Umbilical cord (tissue), 2 donors: ENCODE data around the gene ARHGAP15. TPM values are rescaled to one million over a fixed set of nuclear protein-coding genes. Genes with fewer than 3 reads are reported as not detected.
A peak's percentile ranks its signal among the peaks of the same experiment; 100 is the strongest.

Source experiments
- DNase-seq: peaks from one replicate; pipeline ENCODE4 v3.0.0-alpha.2; 2015; ENCODE audit warnings: low spot score
- total RNA-seq: library from RNA; depleted of rRNA; stranded (reverse); fragments of >200 nt; gene quantifications from one replicate; pipeline ENCODE4 v1.2.3, GENCODE V29; 2014; ENCODE audit warnings: low replicate concordance; ENCODE audit not compliant: insufficient read depth

ARHGAP15 gene
- total RNA-seq, 1 donor from 2014 or later: 54.2 TPM

DNA sequence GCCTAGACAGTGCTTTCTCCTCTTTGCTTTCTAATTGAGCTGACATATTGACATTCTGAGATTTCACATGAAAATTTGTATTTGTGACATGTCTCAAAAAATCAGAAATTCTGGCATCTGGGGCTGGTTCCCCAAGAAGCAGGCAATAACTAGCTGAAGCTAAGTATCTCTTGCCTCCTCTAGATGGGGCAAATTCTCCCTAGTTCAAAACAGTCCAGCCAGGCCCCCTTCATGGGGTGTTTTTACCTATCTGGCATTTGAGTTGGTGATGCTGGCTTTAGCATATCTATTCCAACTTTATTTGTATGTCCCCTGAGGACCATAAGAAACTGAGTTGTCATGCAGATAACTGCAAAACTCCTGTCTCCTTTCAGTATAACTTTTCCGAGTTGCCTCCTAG is 39.9 kb downstream of the ARHGAP15 start:
- no peak for DNase-seq

DNA sequence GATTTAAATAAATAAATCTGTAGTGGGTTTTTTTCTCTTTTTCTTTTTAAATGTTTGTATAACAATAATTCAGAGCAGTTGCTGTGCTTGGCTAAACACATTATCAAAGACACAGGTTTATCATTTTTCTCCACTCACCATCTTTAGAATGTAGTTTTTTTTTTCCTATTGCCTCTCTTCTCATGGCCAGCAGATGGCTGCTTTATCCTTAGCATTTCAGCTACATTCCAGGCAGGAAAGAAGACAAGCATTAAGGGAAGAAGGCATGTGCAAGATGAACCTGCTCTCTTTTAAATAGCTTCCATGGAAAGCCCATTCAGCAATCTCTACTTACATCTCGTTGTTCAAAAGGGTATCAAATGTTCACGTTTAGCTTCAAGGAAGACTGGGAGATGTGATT is 42.6 kb downstream of the ARHGAP15 start:
- DNase-seq: peak; percentile 58

DNA sequence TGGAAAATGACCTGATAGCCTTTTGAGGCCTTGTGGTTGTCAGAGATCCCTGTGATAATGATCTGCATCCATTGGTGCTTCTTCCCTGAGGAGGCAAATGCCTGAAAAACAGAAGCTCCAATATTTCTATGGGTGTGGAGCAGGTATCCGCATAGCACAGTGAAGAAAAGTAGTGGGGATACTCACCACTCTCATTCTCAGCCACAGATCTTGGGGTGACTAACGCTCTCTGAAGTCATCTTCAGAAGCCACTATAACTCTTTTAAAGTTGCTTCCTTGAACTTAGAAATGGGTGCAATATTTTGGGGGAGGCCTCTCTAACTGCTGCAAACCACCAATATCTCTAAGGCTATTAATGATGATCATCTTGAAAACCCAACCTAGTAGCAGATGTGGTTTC is 46.2 kb downstream of the ARHGAP15 start:
- DNase-seq: no peak

DNA sequence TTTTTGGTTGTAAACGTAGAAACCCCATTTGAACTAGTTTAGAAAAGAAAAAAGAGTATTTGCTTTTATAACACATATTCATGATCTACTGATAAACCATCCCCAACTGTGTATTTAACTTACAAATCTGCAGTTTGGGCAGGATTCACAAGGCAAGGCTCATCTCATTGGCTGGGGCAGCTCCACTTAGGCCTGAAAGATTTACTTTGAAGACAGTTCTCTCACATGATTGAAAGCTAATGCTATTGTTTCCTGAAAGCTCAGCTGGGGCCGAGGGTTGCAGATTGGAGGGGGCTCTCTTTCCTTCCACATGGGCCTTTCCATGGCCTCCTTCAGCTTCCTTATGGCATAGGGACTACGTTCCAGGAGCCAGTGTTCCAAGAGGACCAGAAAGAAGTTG is 47.4 kb downstream of the ARHGAP15 start:
- no peak for DNase-seq

DNA sequence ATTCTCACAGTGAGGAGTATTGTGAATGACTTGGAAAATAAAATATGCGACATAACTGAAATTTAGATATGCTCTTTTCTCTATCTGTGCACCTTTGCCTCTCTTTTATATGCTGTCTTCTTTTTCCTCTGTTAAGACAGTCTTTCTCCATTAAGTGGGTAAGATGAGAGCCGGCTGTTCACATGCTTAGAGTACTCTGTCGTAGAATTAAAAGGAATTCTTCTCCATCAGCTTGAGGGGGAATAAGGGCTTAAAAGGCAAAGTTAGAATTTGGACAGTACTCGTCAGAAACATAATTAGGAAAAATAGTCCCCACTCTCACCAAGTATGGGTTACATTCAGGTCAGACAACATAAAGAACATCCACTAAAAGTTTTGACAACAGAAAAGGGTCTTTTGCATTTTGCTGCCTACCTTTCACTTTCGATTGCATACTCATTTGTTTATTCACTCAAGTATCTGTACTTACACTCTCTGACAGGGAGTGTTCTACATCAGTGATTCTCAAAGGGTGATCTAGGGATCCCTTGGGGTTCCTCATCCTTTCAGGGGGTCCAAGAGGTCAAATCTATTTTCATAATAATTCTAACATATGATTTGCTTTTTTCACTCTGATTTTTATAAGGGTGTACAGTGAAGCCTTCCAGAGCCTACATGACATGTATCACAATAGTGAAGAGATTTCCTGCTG is 48.0 kb downstream of the ARHGAP15 start:
- DNase-seq: peak; percentile 28

DNA sequence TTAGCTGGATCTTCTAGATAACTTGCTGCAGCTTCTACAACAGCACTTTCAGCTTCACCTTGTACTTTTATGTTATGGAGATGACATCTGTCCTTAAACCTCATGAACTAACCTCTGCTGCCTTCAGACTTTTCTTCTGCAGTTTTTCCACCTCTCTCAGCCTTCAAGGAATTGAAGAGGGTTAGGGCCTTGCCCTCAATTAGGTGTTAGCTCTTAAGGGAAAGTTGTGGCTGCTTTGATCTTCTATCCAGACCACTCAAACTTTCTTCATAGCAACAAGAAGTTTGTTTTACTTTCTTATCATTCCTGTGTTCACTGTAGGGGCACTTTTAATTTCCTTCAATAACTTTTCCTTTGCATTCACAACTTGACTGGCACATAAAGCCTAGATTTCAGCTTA is 52.3 kb downstream of the ARHGAP15 start:
- DNase-seq: no peak

DNA sequence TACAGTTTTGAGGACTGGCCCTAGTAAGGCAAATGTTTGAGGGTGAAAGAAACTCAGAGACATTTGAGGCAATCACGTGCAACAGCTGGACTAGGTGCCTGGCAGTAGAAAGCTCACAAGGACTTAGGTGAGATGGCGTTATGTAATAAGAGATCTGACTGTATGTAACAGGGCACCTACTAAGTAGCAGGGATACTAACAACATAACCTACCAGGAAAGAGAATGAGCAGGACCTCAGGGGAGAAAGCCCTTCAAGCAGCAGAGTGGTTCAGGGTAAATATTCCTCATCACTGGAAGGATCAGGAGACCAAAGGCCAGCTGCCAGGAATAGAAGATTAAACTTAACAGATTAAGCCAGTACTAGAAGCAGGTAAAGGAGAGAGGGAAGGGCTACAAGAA is 53.4 kb downstream of the ARHGAP15 start:
- DNase-seq: no peak

DNA sequence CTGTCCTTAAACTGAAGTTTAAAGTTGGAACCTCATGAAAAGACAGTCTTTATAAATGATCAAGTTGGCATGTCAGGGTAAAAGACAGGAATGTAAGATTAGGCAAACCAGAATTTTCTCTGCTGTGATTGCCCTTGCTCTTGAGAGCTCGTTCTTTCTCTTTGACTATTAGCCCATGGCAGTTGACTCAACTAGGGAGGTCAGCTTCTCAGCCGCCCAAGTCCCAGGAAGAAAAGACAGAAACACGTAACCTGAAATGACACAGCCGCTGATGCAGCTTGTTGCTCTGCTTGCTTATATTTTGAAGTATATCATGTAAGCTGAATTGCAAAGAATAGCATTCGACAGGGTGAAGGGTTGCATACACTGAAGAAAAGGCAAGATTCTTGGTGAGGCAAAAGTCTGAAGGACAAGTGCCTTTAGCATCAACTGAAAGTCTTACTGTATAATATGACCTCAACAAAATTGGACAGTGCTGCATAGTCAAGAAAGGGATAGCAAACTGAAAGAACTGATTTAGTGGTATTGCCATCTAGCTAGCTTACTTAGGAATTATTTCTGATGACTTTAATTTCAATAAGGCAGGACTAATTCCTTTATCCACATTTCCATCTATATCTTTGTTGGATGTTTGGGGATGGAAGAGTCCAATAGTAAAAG is 54.7 kb downstream of the ARHGAP15 start:
- no peak for DNase-seq

DNA sequence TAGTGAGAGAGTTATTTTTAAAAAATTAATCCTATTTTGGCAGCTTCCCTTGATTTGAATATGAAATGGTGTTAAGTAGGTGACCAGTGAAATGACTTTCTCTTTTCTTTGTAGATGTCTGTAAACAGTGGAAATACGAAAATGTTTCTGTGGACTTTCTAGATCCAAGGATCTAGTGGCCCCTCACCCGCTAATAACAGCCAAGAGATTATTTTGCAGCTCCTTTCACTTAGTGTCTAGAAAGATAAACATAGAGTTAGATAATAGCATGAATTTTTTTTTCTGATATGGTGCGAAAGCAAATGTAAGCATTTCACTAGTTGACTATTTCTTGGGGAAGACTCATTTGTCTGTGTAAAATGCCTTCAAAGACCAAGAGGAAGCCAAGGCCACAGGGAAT is 57.7 kb downstream of the ARHGAP15 start:
- DNase-seq: no peak

DNA sequence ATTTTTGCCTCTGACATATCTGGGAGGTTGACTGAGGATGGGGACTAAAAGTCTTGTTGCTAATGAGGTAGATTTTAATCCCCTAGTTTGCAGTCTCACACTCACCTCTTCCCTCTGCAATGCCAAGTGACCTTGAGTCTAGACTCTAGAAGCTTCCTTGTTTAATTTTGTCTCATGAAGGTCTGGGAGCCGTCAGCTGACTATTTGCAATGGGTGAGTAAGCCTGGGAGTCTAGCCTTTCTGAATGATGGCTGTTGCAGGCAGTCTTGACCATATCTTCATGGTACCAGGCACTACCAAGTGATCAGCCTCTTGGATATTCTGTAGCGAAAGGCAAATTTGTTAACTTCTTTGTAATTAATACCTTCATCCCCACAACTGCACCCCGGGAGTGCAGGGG is 61.2 kb downstream of the ARHGAP15 start:
- DNase-seq: no peak

DNA sequence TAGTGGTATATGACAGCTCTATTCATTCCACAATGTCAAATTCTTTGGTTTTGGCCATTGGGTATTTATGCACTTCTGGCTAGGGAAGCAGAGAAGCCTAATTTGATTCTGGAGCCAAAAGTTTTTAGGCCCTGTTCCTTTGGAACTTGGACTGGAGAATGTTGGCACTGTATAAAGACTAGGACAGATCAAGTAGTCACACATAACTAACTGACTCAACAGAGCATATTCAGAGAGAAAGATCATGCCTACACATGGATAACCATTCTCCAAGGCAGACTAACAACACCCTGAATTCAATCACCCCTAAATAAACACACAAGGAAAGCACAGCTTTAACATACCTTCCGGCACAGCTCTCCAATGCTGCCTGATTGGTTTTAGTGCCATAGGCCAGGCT is 62.9 kb downstream of the ARHGAP15 start:
- DNase-seq: no peak

DNA sequence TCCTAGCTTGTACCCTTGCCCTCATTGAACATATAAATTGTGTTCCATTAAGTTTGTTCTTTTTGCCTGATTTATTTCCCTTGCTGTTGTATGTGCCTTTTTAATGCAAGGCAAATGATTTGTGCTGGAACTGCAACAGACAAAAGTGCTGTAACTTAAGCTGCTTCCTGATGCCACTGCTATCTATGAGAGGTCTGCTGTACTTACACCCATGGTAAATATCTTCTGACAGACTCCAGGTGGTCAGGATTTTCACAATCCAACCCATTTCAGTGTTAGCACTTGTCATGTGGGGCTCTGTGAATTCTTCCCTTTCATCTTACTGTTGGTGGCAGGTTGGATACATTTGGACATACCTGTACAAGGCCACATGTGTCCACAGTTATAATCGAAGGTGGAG is 63.5 kb downstream of the ARHGAP15 start:
- DNase-seq: peak; percentile 68

DNA sequence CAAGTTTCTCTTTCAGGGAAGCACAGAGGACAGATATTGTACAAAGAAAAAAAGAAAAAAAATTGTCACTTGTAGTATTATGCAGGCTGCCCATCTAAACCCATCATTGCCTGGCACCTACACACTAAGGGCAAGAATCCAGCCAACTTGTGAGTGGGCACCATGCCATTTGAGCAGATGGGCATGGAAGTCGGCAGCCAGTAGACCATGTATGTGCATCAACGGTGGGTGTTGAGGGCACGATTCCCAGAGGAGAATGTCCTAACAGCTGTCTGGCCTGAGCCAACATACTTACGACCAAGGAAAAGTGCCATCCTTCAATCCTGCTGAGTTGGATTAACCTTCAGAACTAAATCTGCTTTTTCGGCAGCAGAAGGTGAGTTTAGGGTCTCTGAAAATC is 63.9 kb downstream of the ARHGAP15 start:
- no peak for DNase-seq

DNA sequence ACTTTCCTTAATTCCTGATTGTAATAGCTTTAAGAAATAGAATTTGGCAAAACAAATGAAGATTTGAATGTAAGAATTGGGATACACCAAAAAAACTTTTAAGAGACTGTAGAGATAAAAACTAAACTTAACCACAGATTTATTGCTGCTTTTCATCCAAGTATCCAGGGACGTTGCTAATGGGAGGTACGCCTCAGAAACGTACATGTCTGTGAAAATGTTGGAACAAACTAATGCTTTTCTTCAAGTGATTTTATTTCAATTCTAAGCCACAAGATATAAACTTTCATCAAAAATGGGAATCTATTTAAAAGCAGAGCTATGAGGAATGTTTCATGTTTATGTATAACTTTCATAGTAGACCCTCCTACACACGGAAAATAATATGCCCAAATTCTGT is 66.3 kb downstream of the ARHGAP15 start:
- peak; percentile 81 for DNase-seq

DNA sequence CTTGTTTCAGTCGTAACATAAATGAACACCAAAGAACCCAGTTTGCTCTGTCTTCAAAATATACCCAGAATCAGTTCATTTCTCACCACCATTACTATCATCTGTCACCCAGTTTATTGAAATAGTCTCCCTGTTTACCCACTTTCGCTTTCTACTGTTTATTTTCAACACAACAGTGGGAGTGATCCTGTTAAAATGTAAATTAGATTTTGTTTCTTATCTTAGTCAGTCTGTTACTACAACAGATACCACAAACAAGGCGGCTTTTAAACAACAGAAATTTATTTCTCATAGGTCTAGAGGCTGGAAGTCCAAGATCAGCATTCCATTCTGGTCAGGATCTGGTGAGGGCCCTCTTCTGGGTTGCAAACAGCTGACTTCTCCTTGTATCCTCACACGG is 74.8 kb downstream of the ARHGAP15 start:
- DNase-seq: no peak

DNA sequence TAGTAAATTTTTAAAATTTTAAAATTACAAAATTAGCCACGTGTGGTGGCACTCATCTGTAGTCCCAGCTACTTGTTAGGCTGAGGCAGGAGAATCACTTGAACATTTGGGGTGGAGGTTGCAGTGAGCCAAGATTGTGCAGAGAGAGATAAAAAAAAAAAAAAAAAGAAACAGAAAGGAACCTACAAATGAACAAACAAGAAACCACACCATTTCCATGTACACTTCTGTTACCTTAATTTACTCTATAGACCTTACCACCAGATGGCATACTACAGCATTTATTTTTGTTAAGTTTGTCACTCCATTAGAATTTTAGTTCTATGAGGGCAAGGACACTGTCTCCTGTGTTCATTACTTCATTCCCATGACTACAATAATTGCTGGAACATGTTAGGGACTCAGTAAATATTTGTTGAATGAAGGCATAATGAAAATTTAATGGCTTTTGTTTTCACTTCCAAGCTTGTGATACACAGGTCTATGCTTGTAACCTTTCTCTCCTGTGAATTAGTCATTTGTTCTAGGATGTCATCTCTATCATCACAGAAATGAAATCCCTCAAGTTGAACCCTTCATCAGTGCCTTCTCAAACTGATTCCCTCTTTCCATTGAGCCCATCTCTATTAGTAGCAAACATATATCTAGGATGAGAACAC is 76.0 kb downstream of the ARHGAP15 start:
- DNase-seq: no peak

DNA sequence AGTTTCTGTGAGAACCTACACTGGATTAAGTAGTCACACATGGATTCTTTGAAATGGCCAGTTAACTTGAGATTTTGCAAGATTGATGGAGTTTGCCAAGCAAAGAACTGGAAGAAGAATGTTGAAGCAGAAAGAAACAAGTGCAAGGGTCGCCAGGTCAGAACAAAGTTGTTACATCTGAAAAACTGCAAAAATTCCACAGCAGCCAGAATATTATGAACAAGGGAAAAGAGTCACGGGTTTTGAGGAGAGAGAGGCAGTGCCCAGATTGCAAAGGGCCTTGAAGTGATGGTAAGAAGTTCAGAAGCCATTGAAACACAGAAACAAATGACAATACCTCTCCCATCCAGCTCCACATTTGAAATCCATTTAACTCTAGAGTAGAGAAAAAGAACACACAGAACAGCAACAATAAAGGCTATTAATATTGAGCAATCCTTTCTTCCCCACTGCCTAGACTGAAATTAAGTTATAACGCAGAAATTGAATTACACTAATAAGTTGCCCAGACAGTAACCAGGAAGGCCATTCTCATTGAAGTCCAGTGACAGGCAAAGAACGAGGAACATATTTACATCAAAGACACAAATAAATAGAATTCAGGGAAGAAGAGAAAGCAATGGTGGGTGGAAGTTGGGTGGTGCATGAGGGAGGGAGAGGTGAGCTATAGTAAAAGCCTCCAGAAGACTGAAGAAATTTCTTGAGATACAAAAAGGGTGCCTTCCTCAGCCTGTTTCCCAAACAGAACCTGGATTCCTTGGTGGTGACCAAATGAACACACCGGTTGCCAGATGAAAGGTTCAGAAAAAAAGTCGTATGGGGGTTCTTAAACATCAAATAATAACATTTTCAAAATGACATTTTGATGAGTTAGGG is 80.6 kb downstream of the ARHGAP15 start:
- no peak for DNase-seq

DNA sequence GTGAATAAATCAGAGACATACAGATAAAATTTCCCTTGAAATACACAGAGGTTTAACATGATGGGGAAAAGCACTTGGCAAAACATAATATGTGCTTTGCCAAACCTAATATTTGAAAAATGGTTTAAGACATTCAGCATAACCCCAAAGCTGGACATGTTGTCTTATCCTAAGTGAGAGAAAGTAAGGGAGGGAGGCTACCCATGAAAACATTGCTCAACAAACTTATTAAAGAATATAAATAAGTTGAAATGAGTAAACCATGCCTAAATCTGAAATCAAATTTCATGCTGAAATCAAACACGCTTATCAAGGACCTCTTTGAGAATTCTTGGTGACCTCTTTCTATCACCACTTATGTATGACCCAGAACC is 81.2 kb downstream of the ARHGAP15 start:
- DNase-seq: no peak

DNA sequence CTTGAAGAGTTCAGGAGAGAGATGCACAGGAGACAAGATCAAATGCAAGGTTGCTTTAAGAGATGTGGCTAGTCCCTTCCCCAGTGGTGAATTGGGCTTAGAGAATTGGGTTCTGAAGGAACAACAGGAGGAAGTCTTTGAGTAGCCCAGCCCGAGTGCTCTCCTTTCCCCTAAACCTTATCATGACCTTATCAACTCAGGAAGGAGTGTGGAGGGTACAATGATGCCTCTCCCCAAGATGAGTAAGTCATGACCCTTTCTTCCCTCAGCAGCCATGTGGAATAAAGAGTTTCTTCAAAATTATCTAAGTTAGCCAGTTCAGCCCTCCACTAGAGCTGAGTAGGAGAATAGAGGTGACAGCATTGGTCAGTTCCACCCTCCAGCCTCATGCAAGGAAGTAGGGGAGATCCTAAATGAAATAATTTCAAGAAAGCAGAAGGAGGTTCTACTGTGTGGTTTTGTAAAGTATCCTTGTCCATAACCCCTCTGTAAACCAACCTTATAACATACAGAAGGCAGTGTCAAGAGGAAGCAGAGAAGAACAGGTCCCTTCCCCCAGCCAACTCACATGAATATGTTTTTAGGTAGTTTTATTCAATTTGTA is 88.4 kb downstream of the ARHGAP15 start:
- no peak for DNase-seq

DNA sequence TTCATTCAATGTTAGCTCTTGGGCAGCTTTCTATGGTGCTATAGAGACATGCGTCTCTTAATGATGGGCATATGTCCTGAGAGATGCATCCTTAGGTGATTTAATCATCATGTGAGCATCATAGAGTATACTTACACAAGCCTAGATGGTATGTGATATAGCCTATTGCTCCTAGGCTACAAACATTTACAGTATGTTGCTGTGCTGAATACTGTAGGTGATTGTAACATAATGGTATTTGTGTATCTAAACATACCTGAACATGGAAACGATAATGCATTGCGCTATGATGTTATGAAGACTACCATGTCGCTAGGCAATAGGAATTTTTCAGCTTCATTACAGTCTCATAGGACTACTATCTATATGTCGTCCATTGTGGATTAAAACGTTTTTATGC is 89.4 kb downstream of the ARHGAP15 start:
- DNase-seq: no peak

DNA sequence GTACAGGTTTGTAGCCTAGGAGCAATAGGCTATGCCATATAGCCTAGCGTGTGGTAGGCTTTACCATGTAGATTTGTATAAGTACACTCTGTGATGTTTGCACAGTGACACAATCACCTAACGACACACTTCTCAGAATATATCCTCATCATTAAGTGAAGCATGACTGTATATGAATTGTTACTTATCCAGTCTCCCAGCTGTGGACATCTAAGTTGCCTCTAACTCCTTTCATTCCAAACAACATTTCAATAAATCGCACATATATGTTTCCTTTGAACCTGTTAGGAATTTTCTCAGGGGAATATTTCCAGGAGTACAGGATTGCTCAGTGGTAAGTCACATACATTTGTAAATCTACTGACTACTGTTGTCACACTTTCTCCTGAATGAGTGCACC is 90.0 kb downstream of the ARHGAP15 start:
- no peak for DNase-seq

DNA sequence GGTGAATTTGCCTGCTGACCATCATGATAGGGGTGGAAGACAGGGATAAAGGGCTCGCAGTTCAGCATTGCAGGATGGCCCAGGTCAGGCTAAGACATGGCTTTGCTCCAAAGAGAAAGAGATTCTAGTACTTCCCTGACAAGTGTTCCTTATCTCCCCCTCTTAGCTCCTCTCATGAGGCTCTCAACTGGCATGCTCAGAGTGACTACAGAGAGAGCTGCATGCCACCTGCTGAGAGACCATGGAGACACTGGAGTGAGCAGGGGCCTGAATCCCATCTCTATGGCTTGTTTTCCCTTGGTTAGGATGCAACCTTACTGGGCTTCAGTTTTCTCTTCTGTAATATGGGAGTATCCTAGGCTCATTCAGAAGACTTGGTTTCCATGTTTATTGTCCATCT is 94.3 kb downstream of the ARHGAP15 start:
- DNase-seq: no peak
